Measurements from ENCODE around the gene GRK2.

Gene GRK2

DNA sequence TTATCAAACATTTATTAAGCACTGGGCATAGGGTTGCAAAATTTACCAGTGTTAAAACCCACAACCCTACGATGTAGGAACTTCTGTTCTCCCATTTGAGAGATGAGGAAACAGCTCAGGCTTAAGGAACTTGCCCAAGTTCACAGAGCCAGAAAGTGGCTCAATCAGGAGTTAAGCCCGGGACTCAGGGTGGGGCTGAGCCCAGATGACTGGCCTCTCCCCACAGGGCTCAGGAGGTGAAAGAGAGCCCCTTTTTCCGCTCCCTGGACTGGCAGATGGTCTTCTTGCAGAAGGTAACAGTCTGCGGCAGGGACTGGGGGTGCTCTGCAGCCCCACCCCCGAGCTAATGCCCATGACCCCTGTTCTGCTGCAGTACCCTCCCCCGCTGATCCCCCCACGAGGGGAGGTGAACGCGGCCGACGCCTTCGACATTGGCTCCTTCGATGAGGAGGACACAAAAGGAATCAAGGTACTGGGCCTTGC, 17.2 kb downstream of the GRK2 start:
- DNase-seq, result no peak

DNA sequence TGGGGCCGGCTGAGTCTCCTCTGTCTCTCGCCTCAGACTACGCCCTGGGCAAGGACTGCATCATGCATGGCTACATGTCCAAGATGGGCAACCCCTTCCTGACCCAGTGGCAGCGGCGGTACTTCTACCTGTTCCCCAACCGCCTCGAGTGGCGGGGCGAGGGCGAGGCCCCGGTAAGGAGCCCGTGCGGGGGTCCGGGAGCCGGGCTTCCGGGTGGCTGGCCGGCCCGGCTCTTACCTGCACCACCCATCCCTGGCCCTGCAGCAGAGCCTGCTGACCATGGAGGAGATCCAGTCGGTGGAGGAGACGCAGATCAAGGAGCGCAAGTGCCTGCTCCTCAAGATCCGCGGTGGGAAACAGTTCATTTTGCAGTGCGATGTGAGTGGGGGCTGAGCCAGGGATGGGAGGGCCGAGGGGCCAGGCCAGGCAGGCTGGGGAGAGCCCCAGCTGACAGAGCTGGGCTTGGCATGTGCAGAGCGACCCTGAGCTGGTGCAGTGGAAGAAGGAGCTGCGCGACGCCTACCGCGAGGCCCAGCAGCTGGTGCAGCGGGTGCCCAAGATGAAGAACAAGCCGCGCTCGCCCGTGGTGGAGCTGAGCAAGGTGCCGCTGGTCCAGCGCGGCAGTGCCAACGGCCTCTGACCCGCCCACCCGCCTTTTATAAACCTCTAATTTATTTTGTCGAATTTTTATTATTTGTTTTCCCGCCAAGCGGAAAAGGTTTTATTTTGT, 18.7 kb downstream of the GRK2 start:
- no peak for DNase-seq

DNA sequence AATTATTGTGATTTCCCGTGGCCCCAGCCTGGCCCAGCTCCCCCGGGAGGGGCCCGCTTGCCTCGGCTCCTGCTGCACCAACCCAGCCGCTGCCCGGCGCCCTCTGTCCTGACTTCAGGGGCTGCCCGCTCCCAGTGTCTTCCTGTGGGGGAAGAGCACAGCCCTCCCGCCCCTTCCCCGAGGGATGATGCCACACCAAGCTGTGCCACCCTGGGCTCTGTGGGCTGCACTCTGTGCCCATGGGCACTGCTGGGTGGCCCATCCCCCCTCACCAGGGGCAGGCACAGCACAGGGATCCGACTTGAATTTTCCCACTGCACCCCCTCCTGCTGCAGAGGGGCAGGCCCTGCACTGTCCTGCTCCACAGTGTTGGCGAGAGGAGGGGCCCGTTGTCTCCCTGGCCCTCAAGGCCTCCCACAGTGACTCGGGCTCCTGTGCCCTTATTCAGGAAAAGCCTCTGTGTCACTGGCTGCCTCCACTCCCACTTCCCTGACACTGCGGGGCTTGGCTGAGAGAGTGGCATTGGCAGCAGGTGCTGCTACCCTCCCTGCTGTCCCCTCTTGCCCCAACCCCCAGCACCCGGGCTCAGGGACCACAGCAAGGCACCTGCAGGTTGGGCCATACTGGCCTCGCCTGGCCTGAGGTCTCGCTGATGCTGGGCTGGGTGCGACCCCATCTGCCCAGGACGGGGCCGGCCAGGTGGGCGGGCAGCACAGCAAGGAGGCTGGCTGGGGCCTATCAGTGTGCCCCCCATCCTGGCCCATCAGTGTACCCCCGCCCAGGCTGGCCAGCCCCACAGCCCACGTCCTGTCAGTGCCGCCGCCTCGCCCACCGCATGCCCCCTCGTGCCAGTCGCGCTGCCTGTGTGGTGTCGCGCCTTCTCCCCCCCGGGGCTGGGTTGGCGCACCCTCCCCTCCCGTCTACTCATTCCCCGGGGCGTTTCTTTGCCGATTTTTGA, 19.5 kb downstream of the GRK2 start:
- no peak for DNase-seq

DNA sequence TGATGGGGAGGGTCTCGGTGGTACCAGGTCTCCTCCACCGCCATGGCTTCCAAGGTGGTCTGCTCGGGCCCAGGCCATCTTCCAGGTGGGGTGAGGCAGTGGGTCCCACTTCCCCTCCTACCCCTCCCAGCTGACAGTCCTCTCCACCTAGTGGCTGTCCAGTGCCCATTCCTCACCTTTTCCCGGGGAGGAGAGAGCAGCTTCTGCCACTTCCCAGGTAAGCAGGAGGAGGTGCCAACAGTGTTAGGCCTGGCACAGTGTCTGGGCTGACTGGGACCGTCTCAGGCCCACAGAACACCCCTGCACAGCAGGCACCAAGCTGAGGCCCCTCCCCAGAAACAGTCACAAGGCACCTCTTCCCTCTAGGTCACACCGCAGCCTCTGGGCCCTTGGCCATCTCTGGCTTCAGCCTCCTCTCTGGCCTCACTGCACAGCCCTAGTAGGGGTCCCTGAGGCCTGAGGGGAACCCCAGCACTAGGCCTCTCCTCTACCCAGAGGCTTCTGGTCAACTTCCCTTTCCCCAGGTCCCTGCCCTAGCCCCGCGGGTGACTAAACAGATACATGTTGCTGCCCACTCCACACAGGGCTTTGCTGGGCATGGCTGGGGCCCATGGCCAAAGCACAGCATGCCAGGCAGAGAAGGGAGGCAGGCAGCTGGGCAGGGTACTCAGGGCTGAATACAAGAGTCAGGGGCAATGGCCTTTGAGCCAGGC, 20.5 kb downstream of the GRK2 start:
- DNase-seq, result no peak

DNA sequence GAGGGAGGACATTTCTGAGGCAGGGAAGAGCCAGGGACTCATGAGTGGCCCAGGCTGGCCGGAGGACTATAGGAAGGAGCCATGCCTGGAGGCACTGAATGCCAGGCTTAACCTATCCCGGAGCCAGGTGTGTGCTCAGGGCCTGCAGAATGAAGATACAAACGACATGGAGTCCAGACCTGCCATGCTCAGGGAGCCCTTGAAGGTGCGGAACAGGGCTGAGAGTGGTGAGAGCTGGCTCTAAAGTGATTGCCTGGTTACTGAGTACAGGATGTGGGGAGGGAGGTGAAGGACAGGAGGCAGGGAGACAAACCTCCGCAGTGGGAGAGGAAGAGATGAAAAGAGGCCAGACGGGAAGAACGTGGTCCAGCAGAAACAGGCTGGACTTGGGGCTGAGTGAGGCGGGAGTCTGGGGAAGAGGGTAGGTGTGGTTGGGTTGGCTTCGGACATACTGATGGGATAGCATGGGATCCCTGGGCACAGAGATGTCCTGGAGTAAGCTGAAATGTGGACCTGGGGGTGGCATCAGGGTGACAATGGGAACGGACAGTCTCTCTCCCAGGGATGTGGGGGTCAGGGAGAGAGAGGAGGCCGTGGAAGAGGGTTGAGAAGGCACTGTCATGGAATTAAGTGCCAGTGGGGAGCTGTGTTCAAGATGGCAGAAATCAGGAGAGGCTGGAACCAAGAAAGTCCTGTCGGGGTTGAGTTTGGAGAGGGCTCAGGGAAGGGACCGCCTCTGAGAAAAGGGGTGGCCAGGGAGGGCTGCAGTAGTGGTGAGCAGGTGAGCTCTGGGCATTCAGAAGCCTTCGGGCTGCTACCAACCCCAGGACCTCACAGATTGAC, 21.3 kb downstream of the GRK2 start:
- DNase-seq, result no peak

DNA sequence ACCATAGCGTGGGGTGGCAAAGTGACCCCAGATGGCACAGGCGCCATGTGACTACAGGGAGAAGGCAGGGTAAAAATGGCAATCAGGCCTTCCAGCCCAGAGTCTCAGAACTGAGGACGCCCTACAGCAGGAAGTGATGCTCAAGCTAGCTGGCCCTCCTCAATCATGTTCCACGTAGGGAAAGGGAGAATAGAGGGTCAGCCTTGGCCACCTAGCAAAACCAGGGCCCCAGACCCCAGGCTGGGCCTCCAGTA, 21.9 kb downstream of the GRK2 start:
- DNase-seq, result no peak

DNA sequence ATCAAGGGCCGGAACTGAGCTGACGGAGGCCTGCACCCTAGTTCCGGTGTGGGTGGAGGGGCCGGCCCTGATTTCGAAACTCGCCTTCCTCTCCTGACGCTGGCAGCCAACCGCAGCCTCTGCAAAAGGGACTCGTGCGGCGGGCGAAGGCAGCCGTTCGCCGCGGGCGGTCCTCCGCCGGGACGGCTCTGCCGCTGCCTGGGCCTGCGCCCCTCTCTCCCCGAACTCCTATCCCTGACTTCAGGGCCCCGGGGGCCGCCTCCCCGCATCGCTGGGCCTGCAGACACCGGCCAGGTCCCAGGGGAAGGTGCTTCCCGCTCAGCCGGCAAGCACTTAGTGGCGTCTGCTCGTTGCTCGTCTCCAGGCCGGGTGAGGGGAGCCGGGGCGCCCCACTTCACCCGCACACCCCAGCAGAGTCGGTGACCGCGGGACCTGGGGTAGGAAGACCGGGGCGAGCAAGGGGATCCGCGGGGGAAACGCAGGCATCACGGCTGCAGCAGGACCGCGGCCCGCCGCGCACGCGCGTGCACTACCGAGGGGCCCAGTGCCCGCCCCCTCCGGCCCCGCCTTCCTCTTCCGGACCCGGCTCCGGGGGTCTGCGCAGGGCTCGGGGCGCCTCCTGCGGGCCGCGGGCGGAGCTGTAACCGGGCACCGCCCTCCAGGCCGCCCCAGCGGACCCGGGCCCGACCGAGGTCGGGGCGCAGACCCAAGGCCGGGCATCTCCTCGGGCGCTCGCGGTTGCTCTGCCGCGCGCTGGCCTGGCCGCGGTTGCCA, 22.4 kb downstream of the GRK2 start:
- peak; percentile 94 for DNase-seq

DNA sequence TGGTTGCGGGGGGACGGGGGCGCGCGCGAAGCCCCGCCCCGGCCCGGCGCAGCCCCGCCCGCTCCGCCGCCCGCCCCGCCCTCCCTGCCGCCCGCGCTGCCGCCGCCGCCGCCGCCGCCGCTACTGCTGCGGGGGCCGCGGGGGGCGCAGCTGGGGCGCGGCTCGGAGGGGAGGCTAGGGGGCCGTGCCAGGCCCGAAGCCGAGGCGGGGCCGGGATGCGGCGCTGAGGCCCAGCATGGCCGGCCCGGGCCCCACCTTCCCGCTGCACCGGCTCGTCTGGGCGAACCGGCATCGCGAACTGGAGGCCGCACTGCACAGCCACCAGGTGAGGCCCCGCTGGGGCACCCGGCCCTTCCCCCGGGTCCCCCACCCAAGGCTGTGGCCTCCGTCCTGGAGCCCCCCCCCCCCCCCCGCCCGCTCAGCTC, 23.0 kb downstream of the GRK2 start, which contains the start of gene ANKRD13D:
Gene ANKRD13D, plus strand, starts transcription at position 78 of the 425 bp plus-strand sequence. Its CDS starts 158 bp downstream, at position 236.
- no peak for DNase-seq

DNA sequence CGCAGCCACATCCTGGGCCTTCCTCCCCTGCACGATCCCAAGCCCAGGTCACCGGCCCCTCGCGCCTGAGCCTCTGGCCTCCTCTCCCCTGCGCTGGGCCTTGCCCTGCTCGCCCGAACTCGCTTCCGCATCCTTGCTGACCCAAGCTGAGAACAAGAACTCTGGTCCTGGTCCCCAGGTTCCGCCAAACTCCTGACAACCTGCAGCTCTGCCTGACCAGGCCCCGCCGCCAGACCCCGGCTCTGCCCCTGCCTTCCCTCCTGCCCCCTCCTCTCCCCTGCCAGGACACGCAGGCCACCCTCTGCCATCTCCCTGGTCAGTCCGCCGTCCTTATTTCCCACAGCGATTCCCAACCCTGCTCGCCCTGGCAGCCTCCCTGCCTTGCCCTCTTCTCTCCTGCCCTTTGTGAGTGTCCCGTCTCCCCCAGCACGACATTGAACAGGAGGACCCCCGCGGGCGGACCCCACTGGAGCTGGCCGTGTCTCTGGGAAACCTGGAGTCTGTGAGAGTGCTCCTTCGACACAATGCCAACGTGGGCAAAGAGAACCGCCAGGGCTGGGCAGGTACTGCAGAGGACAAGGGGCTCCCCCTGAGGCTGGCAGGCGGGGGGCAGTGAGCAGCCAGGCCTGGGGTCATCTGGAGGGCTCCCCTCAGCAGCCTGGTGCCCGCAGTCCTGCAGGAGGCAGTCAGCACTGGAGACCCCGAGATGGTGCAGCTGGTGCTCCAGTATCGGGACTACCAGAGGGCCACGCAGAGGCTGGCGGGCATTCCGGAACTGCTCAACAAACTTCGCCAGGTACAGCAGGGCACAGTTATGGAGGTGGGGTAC, 23.6 kb downstream of the GRK2 start:
- DNase-seq, result no peak

DNA sequence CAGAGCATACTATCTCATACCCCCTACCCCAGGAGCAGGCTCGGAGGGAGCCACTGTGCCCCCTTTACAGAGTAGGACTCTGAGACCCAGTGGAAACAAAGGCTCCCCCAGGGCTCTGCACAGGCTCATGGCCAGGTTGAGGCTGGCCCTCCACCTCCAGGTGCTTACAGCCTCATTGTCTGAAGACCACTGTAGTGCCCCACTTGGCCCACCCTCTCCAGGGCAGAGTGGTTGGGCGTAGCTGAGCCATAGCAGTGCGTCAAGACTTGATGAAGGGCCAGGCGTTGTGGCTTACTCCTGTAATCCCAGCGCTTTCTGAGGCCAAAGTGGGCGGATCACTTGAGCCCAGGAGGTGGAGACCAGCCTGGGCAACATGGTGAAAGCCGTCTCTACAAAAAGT, 24.5 kb downstream of the GRK2 start:
- no peak for DNase-seq

DNA sequence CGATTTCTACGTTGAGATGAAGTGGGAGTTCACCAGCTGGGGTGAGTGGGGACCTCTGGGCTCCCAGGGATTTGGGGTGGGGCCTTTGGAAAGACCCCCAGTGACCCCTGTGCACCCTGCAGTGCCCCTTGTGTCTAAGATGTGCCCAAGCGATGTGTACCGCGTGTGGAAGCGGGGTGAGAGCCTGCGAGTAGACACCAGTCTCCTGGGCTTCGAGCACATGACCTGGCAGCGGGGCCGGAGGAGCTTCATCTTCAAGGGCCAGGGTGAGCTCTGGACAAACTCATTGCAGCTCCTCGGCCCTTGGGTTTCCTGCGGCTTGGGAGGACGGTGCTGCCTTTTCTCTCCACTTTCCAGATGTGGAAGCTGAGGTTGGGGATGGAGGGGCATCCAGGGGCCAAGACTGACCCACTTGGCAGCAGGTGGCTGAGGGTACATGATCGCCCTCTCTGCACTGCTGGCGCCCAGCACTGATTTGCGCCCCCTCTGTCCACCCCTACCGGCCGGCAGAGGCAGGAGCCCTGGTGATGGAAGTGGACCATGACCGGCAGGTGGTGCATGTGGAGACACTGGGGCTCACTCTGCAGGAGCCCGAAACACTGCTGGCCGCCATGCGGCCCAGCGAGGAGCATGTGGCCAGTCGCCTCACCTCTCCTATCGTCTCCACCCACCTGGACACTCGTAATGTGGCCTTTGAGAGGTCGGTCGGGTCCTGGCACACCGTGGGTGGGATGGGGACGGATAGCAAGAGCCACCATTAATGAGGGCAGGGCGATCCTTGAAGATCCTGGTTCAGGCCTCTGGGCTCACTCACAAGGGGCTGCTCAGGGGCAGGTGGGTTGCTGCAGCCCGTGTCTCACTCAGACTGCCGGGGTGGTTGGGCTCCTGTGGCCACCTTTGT, 25.5 kb downstream of the GRK2 start:
- no peak for DNase-seq

DNA sequence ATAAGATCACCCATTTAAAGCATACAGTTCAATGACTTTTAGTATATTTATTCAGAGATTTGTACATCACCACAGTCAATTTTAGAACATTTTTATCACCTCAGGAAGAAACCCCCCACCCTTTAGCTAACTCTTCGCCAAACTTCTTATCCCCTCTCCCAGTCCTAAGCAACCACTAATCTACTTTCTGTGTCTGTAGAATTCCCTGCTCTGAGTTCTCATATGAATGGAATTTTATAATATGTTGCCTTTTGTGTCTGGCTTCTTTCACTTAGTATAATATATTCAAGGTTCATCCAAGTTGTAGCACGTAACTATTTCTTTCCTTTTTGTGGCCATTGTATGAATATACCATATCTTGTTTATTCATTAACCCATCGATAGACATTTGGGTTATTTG, 26.4 kb downstream of the GRK2 start:
- DNase-seq, result no peak

DNA sequence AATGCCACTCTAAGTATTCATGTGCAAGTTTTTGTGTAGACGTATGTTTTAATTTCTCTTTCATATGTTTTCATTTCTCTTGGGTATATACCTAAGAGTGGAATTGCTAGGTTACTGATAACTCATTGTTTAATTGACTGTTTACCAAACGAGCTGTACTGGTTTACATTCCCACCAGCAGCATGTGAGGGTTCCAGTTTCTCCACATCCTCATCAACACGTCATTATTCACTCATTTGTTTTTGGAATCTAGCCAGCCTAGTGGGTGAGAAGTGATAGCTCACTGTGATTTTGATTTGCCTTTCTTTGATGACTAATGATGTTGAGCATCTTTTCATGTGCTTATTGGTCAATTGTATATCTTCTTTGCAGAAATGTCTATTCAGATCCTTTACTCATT, 26.8 kb downstream of the GRK2 start:
- no peak for DNase-seq

DNA sequence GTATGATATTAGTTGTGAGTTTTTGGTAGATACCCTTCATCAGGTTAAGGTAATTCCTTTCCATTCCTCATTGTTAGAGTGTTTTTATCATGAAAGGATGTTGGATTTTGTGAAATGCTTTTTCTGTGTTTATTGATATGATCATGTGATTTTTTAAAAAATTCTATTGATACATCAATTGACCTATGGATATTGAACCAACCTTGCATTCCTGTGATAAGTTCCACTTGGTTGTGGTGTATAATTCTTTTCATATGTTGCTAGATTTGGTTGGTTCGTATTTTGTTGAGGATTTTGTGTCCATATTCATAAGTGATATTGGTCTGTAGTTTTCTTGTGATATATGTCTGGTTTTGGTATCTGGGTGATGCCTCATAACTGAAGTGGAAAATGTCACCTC, 29.6 kb downstream of the GRK2 start:
- DNase-seq, result no peak

DNA sequence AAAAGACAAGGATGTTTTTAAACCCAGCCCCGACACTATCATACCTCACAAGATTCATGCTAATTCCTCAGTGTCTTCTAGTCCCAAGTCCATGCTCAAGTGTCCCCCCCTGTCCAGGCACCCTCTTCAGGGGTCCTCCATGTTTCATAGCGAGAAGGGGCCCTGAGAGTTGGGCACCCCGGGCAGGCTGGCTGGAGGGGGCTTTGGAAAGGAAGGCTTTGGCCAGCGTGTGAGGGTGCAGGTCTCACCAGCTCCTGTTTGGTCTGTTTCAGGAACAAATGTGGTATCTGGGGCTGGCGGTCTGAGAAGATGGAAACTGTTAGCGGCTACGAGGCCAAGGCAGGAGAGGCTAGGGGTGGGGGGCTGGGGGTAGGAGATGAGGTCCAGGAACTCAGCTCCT, 32.5 kb downstream of the GRK2 start:
- peak; percentile 24 for DNase-seq

DNA sequence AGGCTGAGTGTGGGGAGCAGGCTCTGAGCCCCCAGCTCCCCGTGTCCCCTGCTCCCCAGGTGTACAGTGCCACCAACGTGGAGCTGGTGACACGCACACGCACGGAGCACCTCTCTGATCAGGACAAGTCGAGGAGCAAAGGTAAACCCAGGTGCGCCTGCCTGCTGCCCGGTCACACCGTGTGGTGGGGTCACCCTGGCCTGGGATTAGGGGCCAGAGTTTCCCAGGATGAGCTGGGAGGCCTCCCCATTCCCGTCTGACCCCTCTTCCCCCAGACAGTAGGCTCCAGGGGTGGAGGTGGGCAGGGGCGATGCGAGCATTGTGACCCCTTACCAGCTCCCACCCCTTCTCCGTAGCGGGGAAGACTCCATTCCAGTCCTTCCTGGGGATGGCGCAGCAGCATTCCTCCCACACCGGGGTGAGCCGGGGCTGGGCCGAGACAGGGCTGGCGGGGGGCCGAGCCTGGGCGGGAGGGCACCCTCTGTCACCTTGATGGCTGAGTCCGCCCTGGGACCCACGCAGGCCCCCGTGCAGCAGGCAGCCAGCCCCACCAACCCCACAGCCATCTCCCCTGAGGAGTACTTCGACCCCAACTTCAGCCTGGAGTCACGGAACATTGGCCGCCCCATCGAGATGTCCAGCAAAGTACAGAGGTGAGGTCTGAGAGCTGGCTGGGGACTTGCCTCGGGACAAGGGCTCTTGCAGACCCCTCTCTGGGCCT, 33.4 kb downstream of the GRK2 start:
- DNase-seq, result peak; percentile 29

DNA sequence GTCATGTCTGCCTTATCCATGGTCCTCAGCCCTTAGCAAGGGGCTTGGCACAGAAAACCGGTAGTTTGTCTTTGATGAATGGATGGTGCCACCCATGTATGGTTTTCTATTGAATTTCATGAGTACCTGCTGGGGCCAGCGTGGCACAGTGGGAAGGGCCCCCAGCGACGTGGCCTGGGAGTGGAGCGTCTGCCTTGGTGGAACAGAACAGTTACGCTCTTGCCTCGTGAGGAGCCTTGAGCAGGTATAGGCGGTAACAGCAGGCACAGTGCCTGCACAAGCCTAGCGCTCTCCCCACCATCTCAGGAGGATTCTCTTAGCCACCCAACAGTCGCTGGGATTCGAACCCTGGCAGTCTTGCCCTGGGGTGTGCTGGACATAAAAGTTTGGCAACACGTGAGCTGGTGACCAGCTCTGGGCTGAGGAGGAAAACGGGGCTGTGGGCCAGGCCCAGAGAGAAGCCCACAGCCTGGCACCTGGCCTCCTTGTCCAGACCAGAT, 34.0 kb downstream of the GRK2 start:
- peak; percentile 13 for DNase-seq

DNA sequence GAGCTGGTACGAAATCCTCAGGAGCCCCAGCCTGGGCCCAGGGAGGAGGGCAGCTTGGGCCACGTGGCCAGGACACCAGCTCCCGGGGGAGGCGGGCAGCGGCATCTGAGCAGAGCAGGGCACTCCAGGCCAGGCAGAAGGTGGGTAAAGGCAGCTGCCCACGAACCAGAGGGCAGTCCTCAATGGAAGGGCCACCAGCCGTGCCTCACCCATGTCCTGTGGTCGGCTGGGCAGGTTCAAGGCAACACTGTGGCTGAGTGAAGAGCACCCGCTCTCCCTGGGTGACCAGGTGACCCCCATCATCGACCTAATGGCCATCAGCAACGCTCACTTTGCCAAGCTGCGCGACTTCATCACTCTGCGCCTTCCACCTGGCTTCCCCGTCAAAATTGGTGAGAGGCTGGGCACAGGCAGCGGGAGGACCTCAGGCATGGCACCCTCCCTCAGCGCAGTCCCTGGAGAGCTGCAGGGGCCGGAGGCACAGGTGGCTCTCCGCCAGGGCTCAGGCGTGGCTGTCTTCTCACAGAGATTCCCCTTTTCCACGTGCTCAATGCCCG, 34.6 kb downstream of the GRK2 start:
- DNase-seq, result peak; percentile 29
